NCI-H2171 (cell line): ENCODE results near the gene RAMP2.

Source experiments
- DNase-seq: peaks from one replicate; lab custom pipeline; 2025; lab: John Stamatoyannopoulos, UW

Gene RAMP2

DNA sequence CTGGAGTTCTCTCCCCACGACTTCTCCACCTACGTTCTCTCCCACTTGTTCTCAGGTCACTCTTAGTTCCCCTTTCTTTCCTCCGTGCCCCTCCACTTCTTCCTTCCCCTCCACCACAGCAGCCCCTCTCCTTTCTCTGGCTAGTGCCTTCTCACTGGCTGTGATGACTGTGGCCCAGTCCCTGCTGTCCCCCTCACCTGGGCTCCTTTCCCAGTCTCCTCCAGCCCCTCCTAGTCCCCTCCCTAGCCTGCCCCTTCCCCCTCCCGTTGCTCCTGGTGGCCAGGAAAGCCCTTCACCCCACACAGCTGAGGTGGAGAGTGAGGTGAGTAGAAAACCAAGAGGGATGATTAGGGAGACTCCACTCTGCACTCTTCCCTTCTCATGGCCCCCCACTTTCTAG is 34.0 kb downstream of the RAMP2 start:
- DNase-seq: no peak

DNA sequence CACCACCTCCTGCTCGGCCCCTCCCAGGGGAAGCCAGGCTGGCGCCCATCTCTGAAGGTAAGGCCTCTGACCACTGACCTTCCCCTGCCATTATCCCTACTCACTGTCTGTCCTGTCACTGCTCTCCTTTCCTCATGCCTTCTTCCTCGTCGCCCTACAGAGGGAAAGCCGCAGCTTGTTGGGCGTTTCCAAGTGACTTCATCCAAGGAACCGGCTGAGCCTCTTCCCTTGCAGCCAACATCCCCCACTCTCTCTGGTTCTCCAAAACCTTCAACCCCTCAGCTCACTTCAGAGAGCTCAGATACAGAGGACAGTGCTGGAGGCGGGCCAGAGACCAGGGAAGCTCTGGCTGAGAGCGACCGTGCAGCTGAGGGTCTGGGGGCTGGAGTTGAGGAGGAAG is 34.4 kb downstream of the RAMP2 start:
- no peak for DNase-seq

DNA sequence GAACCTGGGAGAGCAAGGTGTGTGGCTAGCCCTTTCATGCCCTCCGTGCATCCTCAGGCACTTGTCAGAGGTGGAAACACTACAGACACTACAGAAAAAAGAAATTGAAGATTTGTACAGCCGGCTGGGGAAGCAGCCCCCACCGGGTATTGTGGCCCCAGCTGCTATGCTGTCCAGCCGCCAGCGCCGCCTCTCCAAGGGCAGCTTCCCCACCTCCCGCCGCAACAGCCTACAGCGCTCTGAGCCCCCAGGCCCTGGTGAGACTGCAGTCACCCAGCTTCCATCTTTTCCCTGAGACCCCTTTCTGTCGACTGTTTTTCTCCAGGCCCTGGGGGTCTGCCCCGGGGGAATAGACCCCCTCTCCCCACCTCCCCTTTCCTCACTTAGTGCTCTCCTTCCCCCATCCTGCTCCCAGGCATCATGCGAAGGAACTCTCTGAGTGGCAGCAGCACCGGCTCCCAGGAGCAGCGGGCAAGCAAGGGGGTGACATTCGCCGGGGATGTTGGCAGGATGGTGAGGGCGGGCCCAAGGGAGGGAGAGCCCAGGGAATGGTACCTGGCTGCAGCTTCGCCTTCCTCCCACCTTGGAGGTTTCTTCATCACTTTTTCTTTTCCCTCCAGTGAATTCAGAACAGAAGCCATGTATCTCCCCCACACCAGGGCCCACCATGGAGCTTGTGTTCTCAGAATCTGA is 35.2 kb downstream of the RAMP2 start:
- DNase-seq: no peak

GRCh38 chr17:42797067-42798007 is 36.3 kb downstream of the RAMP2 start:
- DNase-seq: peak; percentile 8

DNA sequence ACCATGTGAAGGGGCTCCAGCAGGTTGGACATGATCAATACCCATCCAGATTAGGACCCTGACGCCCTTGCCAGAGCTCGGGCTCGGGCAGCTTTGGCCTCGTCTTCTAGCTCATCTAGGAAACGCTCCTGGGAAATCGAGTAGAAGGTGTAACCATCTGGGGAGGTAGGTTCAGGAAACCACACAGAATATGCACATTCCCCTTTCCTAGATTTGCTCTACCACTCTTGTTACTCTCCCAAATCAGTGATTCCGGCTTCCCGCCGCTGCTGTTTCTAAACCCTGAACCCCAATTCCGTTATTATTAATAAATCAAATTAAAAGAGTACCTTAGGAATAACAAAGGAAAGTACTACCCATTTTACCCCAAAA is 37.0 kb downstream of the RAMP2 start:
- DNase-seq: no peak

DNA sequence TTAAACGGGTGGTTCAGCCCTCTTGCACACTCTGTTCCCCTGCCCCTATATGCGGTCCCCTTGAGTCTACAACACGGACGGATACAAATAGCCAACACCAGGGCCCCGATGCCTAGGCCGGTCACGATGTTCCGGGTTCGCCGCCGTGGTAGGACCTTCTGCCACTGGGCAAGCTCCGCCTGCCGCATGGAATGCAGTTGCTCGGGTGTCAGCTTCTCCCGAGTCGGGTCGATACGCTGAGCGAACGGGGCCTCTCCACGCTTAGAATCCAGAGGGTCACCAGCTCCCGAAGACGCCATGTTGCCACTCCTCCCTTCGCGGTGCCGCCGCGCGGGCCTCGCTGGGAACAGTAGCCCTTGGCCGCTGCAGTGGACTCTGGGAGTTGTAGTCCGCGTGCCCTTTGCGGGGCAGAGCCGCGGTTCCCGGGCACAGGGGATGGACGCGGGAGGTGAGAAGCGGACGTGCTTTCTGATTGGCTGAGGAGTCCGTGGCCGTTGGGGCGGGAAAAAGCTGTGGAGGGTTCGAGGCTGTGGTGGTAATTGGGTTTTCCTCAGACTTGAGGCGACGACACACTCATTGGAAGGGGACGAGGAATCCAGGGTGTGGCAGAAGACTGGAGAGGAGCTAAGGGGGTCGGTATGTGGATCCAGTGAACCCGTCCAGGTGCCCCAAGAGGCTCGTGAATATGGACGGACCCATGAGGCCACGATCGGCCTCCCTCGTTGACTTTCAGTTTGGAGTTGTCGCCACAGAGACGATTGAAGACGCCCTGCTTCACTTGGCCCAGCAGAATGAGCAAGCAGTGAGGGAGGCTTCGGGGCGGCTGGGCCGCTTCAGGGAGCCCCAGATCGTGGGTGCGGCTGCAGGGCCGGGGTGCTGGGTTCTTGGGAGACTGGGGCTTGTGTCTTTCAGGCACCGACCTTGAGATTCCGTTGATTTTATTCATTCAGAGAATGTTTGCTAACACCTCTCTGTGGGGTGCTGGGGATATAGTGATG is 37.7 kb downstream of the RAMP2 start, which contains the start of the genes CNTD1 and COA3:
Gene CNTD1, plus strand, starts transcription at position 479 of the 998 bp plus-strand sequence. Its CDS starts 207 bp downstream, at position 686.
Gene COA3, minus strand, starts transcription at position 322 of the 998 bp plus-strand sequence. Its CDS starts 23 bp downstream, at position 299.
- DNase-seq: peak; percentile 82

GRCh38 chr17:42803074-42803883 is 42.3 kb downstream of the RAMP2 start:
- no peak for DNase-seq

GRCh38 chr17:42804918-42805367 is 43.9 kb downstream of the RAMP2 start:
- DNase-seq: no peak

DNA sequence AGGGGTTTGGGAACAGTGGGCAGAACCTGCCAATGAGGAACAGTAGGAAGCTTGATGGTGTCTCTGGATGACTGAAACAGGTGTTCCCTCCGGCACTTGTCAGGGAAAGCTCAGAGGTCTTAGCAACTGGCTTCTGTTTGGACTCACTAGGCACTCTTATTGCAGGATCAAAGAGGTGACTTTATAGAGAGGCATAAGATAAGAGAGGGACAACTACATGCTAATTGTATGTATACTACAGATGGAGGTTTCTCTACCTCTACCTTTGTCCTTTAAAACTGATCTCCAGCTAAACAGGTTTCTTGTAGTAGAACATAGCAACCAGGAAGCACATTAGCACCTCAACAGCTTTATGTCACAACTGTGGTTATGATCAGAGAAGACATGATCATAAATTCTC is 45.2 kb downstream of the RAMP2 start:
- no peak for DNase-seq

DNA sequence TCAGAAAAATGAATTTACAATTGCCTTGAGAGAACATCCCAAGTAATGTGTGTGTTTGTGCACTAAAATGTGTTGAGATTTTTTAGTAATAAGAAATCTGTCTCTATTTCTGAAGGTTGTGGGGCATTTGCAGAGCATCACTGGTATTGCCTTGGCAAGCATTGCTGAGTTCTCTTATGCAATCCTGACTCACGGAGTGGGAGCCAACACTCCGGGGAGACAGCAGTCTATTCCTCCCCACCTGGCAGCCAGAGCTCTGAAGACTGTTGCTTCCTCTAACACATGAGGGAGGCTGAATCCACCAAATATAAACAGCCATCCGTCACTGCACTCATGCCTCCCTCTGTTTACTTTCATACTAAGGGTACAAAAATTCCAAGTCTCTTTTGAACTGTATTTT is 48.2 kb downstream of the RAMP2 start:
- no peak for DNase-seq
